Effector CD4-positive, alpha-beta T cell (primary cell): ENCODE data around the gene MRPS18C.
"Not testable (repeated sequence)": the region's sequence is repeated elsewhere in the genome, so short reads cannot be mapped to it uniquely, and the experiment has no call there.

Experiments used
- DNase-seq: peaks from one replicate; pipeline ENCODE4 v3.0.0-alpha.2; 2020
- total RNA-seq: gene quantifications from one replicate; lab custom pipeline; 2026; lab: John Stamatoyannopoulos, UW

Gene MRPS18C
- total RNA-seq: 14.6 reads per million, percentile 40 among the genes with 10 or more reads in this experiment

- peak; percentile 95 for DNase-seq
Observed at GRCh38 chr4:83455281-83456183, at the start of gene MRPS18C, which contains the start of gene HELQ. Gene MRPS18C, plus strand, starts transcription at chr4:83456058. Its CDS starts 20 bp downstream, at chr4:83456078. Gene HELQ, minus strand, starts transcription at chr4:83455823. Its CDS starts 130 bp downstream, at chr4:83455693.

- DNase-seq: no peak
Observed at GRCh38 chr4:83408908-83409307, 47.0 kb upstream of the MRPS18C start.

DNA sequence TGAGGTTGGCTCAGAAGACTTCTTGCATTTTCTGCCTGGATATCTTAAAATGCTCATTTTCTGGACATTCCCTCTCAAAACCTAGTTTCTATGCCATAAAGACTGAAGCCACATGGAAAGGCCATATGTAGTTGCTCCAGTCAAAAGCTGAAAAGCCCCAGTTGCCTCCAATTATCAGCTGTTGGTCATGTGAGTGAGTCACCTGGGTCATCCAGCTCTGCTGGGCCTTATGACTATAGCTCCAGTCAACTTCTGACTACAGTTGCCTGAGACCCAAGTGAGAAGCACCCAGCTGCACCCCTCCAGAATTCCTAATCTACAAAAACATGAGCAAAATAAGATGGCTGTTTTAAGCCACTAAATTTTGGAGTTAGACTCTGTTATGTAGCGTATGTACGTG is 42.2 kb upstream of the MRPS18C start:
- no peak for DNase-seq

- no peak for DNase-seq
Observed at GRCh38 chr4:83417566-83417965, 38.3 kb upstream of the MRPS18C start.

DNA sequence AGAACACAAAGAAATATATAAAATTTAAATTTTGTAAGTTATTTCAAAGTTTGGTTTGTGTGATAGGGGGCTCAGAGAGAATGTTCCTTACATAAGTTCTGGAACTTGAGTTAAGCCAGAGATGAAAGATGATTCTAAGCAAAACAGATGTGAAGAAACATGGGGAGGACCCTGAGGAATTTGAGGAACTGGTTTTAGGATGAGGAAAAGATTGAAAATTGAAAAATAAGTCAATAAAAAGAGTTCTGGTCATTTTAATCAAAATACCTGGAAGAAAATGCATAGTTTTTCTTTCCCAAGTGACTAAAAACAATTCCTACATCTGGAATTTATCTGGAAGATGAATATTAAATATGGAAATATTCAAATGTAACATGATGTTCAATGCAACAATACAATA is 37.6 kb upstream of the MRPS18C start:
- DNase-seq: no peak

DNA sequence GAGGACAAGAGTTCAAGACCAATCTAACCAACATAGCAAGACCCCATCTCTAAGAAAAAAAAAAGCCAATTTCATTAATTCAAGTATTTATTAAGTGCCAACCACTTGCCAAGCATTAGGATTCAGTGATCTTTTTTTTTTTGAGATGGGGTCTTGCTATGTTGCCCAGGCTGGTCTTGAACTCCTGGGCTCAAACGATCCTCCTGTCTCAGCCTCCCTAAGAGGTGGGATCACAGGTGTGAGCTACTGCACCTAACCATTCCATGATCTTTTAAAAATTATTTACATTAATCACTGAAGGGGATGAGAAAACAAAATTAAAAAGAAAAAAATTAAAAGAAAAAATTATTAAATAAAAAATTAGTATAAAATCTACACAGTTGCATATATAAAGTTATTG is 24.7 kb upstream of the MRPS18C start:
- no peak for DNase-seq

DNA sequence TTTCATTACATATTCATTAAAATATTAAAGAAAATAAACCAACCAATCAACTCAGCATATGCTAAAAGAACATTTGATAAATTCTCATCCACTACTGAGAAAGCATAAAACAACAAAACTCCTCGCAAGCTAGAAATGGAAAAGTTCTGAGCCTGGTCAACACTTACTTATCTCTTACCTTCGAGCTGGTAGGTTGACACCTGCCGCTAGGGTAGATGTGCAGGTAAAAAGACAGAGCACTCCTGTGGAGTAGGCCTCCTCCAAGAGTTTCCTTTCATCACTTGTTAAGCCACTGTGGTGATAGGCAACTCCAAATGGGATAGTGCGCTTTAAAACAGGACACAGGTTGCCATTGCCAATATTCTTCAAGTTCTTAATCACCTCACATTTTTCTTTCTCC is 19.2 kb upstream of the MRPS18C start:
- DNase-seq: no peak

DNA sequence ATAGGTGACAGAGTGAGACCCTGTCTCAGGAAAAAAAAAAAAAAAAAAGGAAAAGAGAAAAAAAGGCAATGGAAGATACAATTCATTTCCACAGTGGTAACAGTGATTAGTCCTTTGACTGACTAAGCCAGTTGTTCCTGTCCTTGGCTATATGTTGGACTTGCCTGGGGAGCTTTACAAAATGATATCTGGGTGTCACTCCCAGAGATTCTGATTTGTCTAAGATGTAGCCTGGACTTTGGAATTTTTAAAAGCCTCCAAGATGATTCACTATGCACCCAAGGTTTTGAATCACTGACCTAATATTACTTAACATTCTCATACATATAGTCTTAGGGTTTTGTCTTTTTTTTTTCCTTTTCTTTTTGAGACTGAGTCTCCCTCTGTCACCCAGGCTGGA is 17.1 kb upstream of the MRPS18C start:
- no peak for DNase-seq

DNA sequence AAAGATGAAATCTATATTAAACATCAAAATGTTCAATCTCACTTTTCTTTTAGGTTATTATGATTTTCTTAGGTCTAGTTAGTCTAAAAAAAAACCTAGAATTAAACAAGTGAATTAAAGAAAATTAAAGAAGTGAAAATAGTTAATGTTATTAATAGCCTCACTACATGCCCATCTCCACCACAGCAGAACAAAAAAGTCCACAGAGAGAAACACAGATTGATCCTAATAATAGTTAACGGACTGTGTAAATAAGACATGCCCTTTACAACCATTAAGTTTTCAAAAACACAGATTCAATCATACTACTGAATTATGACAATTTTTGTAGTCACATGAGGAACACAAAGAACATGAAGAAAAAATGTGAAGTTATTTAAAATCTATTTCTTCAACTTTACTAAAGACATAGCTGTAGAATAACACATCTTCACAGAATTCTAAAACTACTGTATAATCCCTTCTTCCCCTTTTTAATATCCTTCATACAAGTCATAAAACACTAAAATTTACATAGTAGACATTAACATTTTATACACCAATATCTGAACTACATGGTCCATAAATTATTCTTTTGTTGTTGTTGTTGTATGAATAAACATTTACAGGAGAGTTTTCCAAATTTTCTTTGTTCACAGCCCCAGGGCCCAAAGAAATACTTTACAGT is 15.6 kb upstream of the MRPS18C start:
- no peak for DNase-seq

GRCh38 chr4:83440899-83441298 is 15.0 kb upstream of the MRPS18C start:
- DNase-seq: no peak

- DNase-seq: no peak
Observed at GRCh38 chr4:83449009-83449408, 6.8 kb upstream of the MRPS18C start.

DNA sequence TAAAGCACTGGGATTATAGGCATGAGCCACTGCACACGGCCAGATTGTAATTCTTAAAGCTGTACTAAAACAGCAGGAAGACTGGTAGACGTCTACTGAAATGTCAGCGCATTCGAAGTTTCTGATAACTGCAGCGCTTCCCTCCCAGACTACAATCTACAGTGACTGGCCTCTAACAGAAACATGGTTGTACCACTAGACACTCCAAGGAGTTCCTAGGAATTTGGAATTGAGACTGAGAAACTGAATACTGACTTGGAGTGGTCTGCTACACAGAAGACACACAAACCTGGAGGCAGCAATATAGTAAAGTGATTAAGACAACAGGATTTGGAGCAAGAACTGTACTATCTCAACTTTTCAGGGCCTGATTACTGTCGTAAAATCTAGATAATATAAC is 1.2 kb upstream of the MRPS18C start:
- DNase-seq: no peak

DNA sequence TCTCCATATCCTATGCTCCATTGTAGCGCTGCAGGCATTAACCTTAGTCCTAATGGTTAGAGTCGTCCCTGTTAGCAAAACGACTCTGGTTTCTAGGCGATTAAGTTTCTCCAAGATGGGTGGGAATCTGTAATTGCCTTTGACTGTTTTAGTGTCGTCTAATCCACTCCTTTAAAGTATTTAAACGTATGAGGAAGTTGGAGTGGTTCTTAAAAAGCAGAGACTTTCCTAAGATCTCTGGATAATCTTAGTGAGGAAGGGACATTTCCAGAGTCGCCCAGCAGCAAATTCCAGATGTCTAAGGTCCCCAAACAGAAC is 285 bp downstream of the MRPS18C start:
- no peak for DNase-seq

DNA sequence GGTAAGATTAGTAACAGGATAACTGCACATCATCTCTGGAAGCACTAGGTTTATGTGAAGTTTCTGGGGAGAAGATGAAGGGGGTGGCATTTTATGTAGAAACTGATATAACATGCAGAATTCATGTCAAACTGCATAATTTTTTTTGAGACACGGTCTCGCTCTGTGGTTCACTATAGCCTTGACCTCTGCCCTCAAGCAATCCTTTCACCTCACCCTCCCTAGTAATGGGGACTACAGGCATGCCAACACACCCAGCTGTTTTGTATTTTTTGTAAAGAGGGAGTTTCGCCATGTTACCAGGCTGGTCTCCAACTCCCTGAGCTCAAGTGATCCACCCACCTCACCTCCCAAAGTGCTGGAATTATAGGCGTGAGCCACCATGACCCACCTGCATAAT is 17.6 kb downstream of the MRPS18C start:
- no peak for DNase-seq

- no peak for DNase-seq
Observed at GRCh38 chr4:83473966-83474365, 18.1 kb downstream of the MRPS18C start.

DNA sequence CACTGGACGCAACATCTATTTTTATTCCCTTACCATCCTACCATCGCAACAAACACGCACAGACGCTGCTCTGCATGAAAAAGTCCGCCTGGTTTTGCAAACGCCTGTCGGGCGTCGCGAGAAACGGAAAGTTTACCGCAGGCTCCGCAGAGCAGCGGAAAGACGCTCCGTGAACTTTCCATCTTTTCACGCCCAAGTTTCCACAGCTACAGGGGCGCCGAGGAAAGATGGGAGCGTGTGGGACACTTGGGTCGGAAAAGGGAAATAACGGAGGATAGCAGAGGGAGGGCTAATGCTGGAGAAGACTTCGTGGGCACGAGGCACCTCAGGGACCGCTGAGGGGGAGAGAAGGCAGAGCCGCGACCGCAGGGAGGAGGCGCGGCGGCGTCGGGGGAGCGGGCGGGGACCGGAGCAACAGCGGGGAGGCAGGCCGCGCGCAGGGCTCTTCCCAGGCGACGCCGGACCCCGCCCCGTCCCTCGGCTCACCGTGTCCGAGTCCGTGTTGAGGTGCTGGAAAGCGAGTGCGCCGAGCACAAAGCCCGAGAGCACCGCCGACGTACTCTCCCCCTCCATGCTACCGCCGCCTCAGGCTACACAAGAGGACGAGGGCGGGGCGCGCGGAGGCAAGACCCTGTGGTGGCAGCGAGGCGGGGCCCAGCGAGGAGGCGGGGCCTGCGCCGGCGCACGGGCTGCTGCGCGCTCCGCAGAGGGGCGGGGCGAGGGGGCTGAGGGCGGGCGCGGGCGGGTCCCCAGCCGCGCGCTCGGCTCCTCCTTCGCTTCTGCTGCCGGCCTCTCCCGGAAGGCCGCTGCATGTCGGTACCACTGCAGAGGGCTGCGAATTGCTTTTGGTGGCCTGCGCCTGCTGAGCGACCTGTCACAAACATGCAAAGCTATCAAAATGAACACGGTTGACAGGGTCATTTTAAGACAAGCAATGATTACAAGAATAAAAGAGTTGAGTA is 28.9 kb downstream of the MRPS18C start, which contains the start of gene ABRAXAS1:
Gene ABRAXAS1, minus strand, starts transcription at position 601 of the 962 bp plus-strand sequence. Its CDS starts 28 bp downstream, at position 573.
- peak; percentile 91 for DNase-seq

DNA sequence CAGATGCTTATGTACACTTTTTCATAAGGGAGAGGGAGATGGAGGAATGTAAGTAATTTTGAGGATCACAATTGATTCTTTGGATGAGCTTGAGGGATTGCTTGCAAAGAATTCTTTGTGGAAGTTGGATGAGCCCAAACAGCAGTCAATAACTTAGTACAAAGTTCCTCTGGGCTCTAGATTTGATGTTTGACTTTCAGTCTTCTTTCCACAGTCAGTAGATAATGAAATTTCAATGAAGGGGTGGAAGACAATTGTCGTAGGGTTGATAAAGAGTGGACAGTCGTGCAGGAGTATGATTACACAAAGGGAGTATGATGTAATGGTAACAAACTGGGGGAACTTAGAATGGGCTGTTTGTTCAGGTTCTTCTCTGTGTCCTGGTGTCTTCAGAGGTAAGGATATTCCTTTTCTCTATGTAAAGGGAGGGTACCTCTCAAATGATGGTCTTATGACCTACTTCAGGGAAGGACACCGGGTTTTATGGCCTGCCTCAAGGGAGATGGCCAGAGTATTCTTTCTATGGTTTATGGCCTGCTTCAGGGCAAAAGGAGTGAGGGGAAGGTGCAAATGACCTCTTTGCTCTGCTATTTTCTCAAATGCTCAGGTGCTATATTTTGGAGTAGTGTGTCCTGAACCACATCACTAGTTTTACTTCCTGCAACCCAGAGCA is 30.7 kb downstream of the MRPS18C start:
- DNase-seq: no peak

DNA sequence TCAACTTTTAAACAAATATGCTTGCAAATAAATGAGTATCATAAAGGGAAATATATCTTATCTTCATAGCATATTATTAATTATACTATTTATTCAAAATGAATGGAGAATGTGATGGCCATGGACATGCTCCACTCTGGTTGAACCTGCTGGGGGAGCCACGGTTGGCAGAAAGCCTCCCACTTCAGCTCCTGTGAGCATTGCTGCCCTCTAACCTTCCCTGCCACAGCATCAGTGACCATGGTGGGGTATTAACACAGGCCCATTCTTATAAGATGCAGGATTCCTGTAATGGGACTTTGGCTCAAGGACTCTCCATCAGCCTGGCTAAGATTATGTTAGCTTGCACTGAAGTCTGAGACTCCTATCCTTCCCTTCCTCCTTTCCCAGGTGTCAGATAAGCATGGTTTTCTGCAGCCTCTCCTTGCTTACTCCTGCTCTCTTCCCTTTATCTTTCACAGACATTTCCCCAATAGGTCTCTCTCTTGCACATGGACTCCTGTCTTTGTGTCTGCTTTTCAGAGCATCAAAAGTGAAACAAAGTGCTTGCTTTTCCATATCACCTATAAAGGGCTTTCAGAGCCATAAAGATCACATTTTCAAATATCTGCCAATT is 34.0 kb downstream of the MRPS18C start:
- DNase-seq: no peak

GRCh38 chr4:83490876-83491450 is 35.1 kb downstream of the MRPS18C start:
- DNase-seq: peak; percentile 11

DNA sequence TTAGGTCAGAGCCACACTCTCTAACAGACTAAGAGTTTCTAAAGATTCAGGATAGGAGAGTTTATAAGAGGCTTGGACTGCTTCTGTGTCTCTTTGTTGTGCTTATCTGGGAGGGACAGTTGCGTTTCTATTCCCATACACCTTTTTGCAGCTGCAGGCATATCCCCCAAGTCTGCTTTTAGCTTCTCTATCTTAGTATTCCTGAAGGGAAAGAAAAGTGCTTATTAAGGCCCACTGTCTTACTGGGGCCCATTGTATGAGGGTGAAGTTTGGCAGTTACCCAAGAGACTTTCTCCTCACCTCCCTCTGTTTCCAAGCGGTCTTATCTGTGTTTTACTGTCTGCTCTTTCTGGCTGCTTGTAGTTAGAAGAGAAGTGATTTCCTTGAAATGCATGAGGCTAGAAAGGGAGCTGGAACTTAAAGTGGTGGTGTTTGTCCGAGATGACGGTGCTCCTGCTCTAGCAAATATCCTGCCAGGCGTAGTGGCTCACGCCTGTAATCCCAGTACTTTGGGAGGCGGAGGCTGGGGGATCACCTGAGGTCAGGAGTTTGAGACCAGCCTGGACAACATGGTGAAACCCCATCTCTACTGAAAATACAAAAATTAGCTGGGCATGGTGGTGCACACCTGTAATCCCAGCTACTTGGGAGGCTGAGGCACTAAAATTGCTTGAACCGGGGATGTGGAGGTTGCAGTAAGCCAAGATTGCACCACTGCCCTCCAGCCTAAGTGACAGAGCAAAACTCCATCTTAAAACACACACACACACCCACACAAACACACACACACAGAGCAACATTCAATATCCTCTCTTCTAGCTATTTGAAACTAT is 40.4 kb downstream of the MRPS18C start:
- DNase-seq: not testable (repeated sequence)
